ENCODE measurements around the gene SEL1L3. TPM values are rescaled to one million over a fixed set of nuclear protein-coding genes. Genes with fewer than 3 reads are reported as not detected.

SEL1L3 gene
- total RNA-seq, 1 experiment from 2014 or later = 28.1 TPM

- peaks cover 4% of the 10 kb centered on the region for H3K4me1 Mint-ChIP-seq (ENCODE audit: insufficient read depth, unreplicated experiment)
- H3K27me3 Mint-ChIP-seq (ENCODE audit: insufficient read depth, unreplicated experiment) = no peaks in the 10 kb centered on the region
- POLR2A ChIA-PET = no interaction called here
- H3K4me3 Mint-ChIP-seq (ENCODE audit: unreplicated experiment) = no peak overlapping the region
- H3K9me3 Mint-ChIP-seq (ENCODE audit: unreplicated experiment) = no peaks in the 10 kb centered on the region
- BruUV-seq (replicated peaks) = no TSS peak
- H3K36me3 Mint-ChIP-seq (ENCODE audit: insufficient read depth, unreplicated experiment) = no peaks in the 10 kb centered on the region
- intact Hi-C loops (cut with micrococcal nuclease) = no loop called here
- CTCF ChIA-PET = interaction anchor here (1.3 kb wide), 1 partner anchor 10 kb away, joined by 5 read pairs; no protein-coding TSS in a partner anchor
- no peak overlapping the region for H3K27ac Mint-ChIP-seq (ENCODE audit: low read depth, unreplicated experiment)
- no peak for DNase-seq (ENCODE audit: unreplicated experiment)
- no peak for TF ChIP-seq CTCF (IDR thresholded peaks at IDR 0.05; ENCODE audit: unreplicated experiment)
These were observed 16.4 kb upstream of the SEL1L3 start for GRCh38 chr4:25879091-25879584.

DNA sequence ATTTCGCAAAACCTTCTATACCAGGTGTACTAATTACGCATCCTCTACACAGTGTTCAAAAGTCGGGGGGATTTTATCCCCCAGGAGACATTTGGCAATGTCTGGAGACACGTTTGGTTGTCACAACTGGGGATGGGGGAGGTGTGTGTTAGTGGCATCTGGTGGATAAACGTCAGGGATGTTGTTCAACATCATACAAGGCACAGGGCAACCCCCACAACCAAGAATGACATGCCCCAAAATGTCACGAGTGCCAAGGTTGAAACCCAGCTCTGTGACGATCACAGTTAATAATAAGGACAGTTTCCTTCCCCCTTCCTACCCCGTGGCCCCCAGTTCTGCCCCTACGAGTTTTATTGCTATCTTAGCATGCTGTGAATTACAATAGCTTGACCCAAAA is 15.9 kb upstream of the SEL1L3 start:
- no peaks in the 10 kb centered on the region for H3K36me3 Mint-ChIP-seq (ENCODE audit: insufficient read depth, unreplicated experiment)
- POLR2A ChIA-PET = no interaction called here

DNA sequence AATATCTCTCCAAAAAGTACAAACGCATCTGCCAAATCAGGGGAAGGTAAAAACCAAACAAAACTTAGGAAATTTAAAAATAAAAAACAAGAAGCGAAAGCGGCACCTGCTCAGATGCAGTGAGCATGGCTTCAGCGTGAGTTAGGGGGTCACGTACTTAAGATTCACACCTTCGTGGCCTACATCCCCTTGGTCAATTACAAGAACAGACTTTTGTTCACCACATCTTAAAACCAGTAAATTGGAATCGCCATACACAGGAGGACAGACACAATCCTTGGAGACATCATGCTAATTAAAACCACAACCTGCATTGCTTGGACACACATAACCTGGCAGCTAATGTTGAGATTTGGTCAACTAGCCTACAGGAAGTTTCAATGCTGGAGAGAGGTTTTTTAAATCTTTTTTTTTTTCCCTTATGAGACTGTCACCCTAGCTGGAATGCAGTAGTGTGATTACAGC is 12.5 kb upstream of the SEL1L3 start:
- H3K27me3 Mint-ChIP-seq (ENCODE audit: insufficient read depth, unreplicated experiment) = no peaks in the 10 kb centered on the region
- no TSS peak for BruUV-seq (replicated peaks)
- no peaks in the 10 kb centered on the region for H3K36me3 Mint-ChIP-seq (ENCODE audit: insufficient read depth, unreplicated experiment)
- intact Hi-C loops (cut with micrococcal nuclease) = no loop called here
- no peak for DNase-seq (ENCODE audit: unreplicated experiment)
- POLR2A ChIA-PET = no interaction called here
- no peaks in the 10 kb centered on the region for H3K9me3 Mint-ChIP-seq (ENCODE audit: unreplicated experiment)
- no peaks in the 10 kb centered on the region for H3K4me1 Mint-ChIP-seq (ENCODE audit: insufficient read depth, unreplicated experiment)
- H3K4me3 Mint-ChIP-seq (ENCODE audit: unreplicated experiment) = no peak overlapping the region
- CTCF ChIA-PET = no interaction called here
- TF ChIP-seq CTCF (IDR thresholded peaks at IDR 0.05; ENCODE audit: unreplicated experiment) = no peak
- no peak overlapping the region for H3K27ac Mint-ChIP-seq (ENCODE audit: low read depth, unreplicated experiment)

More for the DNA sequence above, 15.9 kb upstream of the SEL1L3 start:
- Mint-ChIP-seq H3K4me3 (ENCODE audit: unreplicated experiment) (no peak overlapping the region), H3K4me1 (ENCODE audit: insufficient read depth, unreplicated experiment) (no peaks in the 10 kb centered on the region), H3K27ac (ENCODE audit: low read depth, unreplicated experiment) (no peak overlapping the region), H3K9me3 (ENCODE audit: unreplicated experiment) (no peaks in the 10 kb centered on the region), H3K27me3 (ENCODE audit: insufficient read depth, unreplicated experiment) (no peaks in the 10 kb centered on the region)
- BruUV-seq (replicated peaks) = no TSS peak
- intact Hi-C loops (cut with micrococcal nuclease) = no loop called here
- CTCF ChIA-PET = interaction anchor here (0.6 to 1.3 kb wide), 2 partner anchors 9 to 14 kb away, joined by 3 to 5 read pairs; no protein-coding TSS in a partner anchor
- no peak for TF ChIP-seq CTCF (IDR thresholded peaks at IDR 0.05; ENCODE audit: unreplicated experiment)
- DNase-seq (ENCODE audit: unreplicated experiment) = no peak

- CTCF ChIA-PET = no interaction called here
These were observed 11.9 kb upstream of the SEL1L3 start for GRCh38 chr4:25874655-25875054.

More at GRCh38 chr4:25874655-25875054, 11.9 kb upstream of the SEL1L3 start:
- no peak overlapping the region for H3K4me3 Mint-ChIP-seq (ENCODE audit: unreplicated experiment)
- no peak overlapping the region for H3K27ac Mint-ChIP-seq (ENCODE audit: low read depth, unreplicated experiment)
- H3K4me1 Mint-ChIP-seq (ENCODE audit: insufficient read depth, unreplicated experiment) = no peaks in the 10 kb centered on the region
- POLR2A ChIA-PET = no interaction called here
- no peaks in the 10 kb centered on the region for H3K27me3 Mint-ChIP-seq (ENCODE audit: insufficient read depth, unreplicated experiment)
- H3K9me3 Mint-ChIP-seq (ENCODE audit: unreplicated experiment) = no peaks in the 10 kb centered on the region
- BruUV-seq (replicated peaks) = no TSS peak
- no peaks in the 10 kb centered on the region for H3K36me3 Mint-ChIP-seq (ENCODE audit: insufficient read depth, unreplicated experiment)
- no peak for DNase-seq (ENCODE audit: unreplicated experiment)
- no peak for TF ChIP-seq CTCF (IDR thresholded peaks at IDR 0.05; ENCODE audit: unreplicated experiment)
- intact Hi-C loops (cut with micrococcal nuclease) = no loop called here
